Lower leg skin (tissue), 4 donors: ENCODE data around the gene EML1. TPM values are rescaled to one million over a fixed set of nuclear protein-coding genes. Genes with fewer than 3 reads are reported as not detected.

Experiments
- DNase-seq, 2 donors: peaks; one replicate each; pipeline ENCODE4 v3.0.0-alpha.2; 2019; ENCODE audit warnings: low spot score in 2 of 2
- H3K4me3 ChIP-seq: fragments of 200-600 bp; sonication (generic); 2 replicates; pipeline ENCODE4 v1.5.1; 2017; ENCODE audit warnings: mild to moderate bottlenecking, low read depth; ENCODE audit not compliant: poor library complexity, severe bottlenecking
- POLR2A ChIP-seq, 2 donors: fragments of 450-650 bp; IDR thresholded peaks; one replicate each; pipeline ENCODE4 v1.6.1; 2016 to 2017; ENCODE audit warnings: antibody characterized with exemption in 2 of 2, mild to moderate bottlenecking in 1 of 2, moderate library complexity in 1 of 2
- WGBS, 2 donors: methylation state at CpG; one replicate each; pipeline ENCODE4 v1.1.5; 2018; 5-methylcytosine and 5-hydroxymethylcytosine counted together
- intact Hi-C: fragments of 100-400 bp; cut with DNase I; formaldehyde crosslinking; loops from one replicate; pipeline ENCODE4 v1.15.0; 2023; ENCODE audit warnings: low total_unique reads
- total RNA-seq, 4 donors: library from RNA; depleted of rRNA; stranded (reverse); fragments of >200 nt; gene quantifications; one replicate each; pipeline ENCODE4 v1.1.0, GENCODE V29; 2016
- TF ChIP-seq, protein P1 (sequence below), 3 donors: fragments of 450-650 bp; IDR thresholded peaks; one replicate each; pipeline ENCODE4 v1.5.1; 2016; ENCODE audit warnings: antibody characterized with exemption in 3 of 3, mild to moderate bottlenecking in 3 of 3, moderate library complexity in 2 of 3

EML1 gene
- total RNA-seq, 4 donors from 2014 or later = 10.7 to 24.7 (median 21.3) TPM

DNA sequence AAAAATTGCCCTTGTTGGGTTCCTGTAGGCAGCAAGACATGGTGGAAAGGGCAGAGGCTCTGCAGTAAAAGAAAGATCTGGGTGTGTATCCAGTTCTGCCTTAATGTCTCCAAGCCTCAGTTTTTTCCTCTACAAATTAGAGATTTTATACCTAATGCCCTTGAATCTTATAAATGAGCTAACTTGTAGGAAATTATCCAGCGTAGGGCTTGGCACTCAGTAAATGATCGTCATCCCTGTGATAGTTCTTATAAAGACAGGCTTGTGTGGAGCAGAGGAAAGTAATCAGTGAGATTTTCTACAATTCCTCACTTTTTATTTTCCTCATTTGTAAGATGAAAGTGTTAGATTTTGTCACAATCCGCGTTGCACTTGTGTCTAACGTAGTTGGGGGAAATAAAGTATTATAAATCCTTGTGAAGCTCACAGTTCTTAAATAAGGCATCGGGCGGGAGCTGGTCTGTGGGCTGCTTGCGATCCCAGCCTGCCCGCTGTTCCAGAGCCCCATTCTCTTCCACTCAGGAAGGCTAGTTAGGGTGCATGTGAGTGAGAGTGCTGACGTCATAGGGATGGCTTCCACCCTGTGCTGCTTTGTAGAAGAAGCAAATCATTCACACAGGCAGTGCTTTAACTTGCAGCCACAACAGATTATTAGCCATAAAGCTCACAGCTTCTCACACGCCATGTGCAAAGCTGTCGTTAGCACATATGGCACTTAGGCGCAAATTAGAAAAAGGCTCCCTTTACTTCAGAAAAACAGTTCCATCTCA lies 87.6 kb downstream of the EML1 start:
- TF ChIP-seq, protein P1, sequence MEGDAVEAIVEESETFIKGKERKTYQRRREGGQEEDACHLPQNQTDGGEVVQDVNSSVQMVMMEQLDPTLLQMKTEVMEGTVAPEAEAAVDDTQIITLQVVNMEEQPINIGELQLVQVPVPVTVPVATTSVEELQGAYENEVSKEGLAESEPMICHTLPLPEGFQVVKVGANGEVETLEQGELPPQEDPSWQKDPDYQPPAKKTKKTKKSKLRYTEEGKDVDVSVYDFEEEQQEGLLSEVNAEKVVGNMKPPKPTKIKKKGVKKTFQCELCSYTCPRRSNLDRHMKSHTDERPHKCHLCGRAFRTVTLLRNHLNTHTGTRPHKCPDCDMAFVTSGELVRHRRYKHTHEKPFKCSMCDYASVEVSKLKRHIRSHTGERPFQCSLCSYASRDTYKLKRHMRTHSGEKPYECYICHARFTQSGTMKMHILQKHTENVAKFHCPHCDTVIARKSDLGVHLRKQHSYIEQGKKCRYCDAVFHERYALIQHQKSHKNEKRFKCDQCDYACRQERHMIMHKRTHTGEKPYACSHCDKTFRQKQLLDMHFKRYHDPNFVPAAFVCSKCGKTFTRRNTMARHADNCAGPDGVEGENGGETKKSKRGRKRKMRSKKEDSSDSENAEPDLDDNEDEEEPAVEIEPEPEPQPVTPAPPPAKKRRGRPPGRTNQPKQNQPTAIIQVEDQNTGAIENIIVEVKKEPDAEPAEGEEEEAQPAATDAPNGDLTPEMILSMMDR (IDR thresholded peaks at IDR 0.05) = no peak
- TF ChIP-seq POLR2A (IDR thresholded peaks at IDR 0.05) = no peak
- H3K4me3 ChIP-seq = no peak overlapping the region
- 55 to 79% methylated on average over 13 of the region's 13 CpGs for WGBS, 2 donors
- no peak for DNase-seq
- intact Hi-C loops = loop anchor here (5.0 to 10.0 kb wide), 3 partner anchors 149 to 366 kb away; partner anchors contain the start of gene CYP46A1

DNA sequence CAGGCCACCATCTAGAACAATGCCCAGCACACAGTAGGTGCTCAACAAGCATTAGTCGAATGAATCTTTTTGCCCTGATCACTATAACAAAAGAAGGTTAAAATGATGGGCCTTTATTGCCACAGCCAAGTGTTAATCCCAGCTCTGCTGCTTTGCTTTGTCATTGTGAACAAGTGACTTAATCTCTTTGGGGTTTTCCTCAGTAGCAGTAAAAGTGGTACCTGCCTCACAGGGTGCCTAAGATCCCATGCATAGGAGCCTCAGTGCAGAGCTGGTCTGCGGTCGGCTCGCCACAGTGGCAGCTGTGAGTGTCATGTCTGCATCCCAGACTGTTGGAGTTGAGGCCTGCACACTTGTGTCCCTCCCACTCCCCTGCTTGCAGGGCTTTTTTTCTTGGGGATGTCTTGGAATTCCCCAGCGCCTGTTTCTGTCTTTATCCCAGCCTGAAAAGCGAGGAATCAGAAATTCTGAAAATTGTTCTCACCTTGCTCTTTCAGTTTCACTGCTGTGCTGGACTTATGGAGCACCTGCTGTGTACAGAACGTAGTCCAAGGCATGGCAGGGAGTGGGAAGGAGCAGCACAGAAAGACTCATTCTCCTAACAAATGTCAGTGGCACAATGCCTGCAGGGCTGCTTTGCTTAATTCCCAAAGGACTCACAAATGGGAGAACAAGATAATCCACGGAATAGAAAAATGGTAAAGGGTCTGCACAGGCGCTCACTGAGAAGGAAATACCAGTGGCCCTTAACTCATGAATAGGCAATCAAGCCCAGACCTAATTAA lies 90.8 kb downstream of the EML1 start:
- intact Hi-C loops = loop anchor here (5.0 to 10.0 kb wide), 3 partner anchors 152 to 369 kb away; partner anchors contain the start of gene CYP46A1
- 88 to 93% methylated on average over 9 of the region's 9 CpGs for WGBS, 2 donors
- no peak overlapping the region for H3K4me3 ChIP-seq
- TF ChIP-seq POLR2A (IDR thresholded peaks at IDR 0.05) = no peak
- TF ChIP-seq, protein P1 (IDR thresholded peaks at IDR 0.05) = no peak
- DNase-seq = no peak

DNA sequence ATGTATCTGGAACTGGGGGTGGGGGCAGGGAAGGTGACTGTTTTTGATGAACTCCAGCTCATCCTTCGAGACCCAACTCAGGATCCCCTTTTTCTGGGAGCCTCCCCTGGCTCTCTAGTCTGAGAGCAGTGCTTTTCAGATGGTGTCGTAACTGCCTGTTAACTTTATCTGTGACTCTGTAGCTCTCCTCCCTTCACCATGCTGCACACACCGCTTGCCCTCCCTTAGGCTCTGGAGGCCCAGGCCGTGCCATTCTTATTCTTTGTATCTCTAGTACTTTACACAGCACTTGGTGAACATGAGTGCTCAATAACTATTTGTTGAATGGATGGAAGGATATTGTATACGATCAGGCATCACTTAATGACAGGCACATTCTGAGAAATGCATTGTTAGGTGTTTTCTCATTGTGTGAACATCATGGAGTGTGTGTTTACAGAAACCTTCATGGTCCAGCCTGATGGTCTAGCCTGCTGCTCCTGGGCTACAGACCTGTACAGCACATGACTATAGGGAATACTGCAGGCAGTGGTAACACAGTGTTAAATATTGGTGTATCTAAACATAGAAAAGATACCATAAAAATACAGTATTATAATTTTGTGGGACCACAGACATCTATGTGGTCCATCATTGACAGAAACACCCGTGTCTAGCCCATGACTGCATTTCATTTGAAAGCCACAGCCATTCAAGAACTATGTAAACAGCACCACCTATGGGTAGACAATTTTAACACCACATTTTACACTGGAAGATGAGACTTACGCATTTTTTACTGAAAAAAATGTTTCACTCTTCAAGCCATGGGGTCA lies 91.8 kb downstream of the EML1 start:
- intact Hi-C loops = loop anchor here (5.0 to 10.0 kb wide), 3 partner anchors 153 to 370 kb away; partner anchors contain the start of gene CYP46A1
- WGBS, 2 donors = 50 to 53% methylated on average over 7 of the region's 7 CpGs
- no peak for TF ChIP-seq POLR2A (IDR thresholded peaks at IDR 0.05)
- TF ChIP-seq, protein P1 (IDR thresholded peaks at IDR 0.05) = peak in 1 of 3 donors; percentile 15
- DNase-seq = no peak
- H3K4me3 ChIP-seq = no peak overlapping the region

DNA sequence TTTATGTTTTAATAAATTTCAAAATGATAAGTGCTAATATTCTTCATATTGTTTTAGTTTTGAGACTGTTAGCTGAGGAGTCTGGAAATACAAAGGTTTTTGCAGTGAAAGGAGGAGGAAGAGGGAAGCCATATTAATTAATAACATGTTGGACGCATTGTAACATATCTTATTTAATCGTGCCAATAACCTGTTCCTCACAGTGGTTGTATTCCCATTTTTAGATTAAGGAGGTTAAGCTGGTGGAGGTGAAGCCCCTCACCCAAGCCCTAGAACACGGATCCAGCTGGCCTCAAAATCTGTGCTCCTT lies 92.4 kb downstream of the EML1 start:
- no peak for TF ChIP-seq POLR2A (IDR thresholded peaks at IDR 0.05)
- TF ChIP-seq, protein P1 (IDR thresholded peaks at IDR 0.05) = no peak
- 56 to 57% methylated on average over 3 of the region's 3 CpGs for WGBS, 2 donors
- intact Hi-C loops = loop anchor here (10.0 kb wide), 1 partner anchor 371 kb away; no protein-coding TSS in a partner anchor
- no peak overlapping the region for H3K4me3 ChIP-seq
- no peak for DNase-seq

DNA sequence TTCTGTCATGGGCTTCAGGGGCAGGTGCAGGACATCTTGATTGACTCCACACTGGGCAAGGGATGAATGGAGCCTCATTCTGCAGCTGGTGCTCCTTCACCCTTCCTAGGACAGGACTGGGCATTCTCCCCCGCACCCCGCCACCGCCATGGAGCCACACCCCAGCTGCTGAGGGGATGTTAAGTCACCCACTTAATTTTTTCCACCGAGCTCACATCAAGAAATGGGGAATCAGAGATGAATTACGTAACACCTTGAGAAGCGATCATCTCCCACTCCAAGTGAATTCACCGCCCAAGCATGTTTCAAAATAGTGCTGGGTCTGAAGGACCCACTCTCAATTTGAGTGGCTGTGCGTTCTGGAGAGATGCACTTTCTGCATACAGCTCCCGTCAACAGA lies 94.2 kb downstream of the EML1 start:
- no peak overlapping the region for H3K4me3 ChIP-seq
- no peak for DNase-seq
- WGBS, 2 donors = 83 to 84% methylated on average over 9 of the region's 9 CpGs
- TF ChIP-seq, protein P1 (IDR thresholded peaks at IDR 0.05) = no peak
- no peak for TF ChIP-seq POLR2A (IDR thresholded peaks at IDR 0.05)
- intact Hi-C loops = loop anchor here (10.0 kb wide), 1 partner anchor 373 kb away; no protein-coding TSS in a partner anchor
